Heart right ventricle (tissue), 16 donors: ENCODE results near the gene PSTPIP1. TPM values are rescaled to one million over a fixed set of nuclear protein-coding genes. Genes with fewer than 3 reads are reported as not detected.

Source experiments
- ATAC-seq, 8 donors: fragments of 200-7000 bp; cut with Tn5 transposase; one replicate each; pipeline ENCODE4 v1.9.1; 2020; ENCODE audit warnings: mild to moderate bottlenecking in 8 of 8, moderate library complexity in 8 of 8, moderate number of reproducible peaks in 1 of 8
- DNase-seq, 2 donors: peaks; one replicate each; pipeline ENCODE4 v3.0.0-alpha.2; 2020
- H3K27ac ChIP-seq, 10 donors: fragments of 200-600 bp; sonication (generic) in 2 of 10; one replicate each; pipeline versions ENCODE4 v1.5.0 to v1.8.0; 2020 to 2022; ENCODE audit warnings: mild to moderate bottlenecking in 3 of 10
- H3K27me3 ChIP-seq, 7 donors: fragments of 200-600 bp; one replicate each; pipeline ENCODE4 v1.8.0; 2021 to 2022; ENCODE audit warnings: mild to moderate bottlenecking in 2 of 7
- H3K36me3 ChIP-seq, 9 donors: fragments of 200-600 bp; sonication (generic) in 1 of 9; one replicate each; pipeline versions ENCODE4 v1.5.0 to v1.8.0; 2020 to 2022; ENCODE audit warnings: mild to moderate bottlenecking in 2 of 9
- H3K4me1 ChIP-seq, 9 donors: fragments of 200-600 bp; sonication (generic) in 1 of 9; one replicate each; pipeline versions ENCODE4 v1.5.0 to v1.8.0; 2020 to 2022; ENCODE audit warnings: mild to moderate bottlenecking in 4 of 9
- H3K4me3 ChIP-seq, 10 donors: fragments of 200-600 bp; sonication (generic) in 2 of 10; one replicate each; pipeline versions ENCODE4 v1.5.0 to v1.8.0; 2020 to 2022; ENCODE audit warnings: mild to moderate bottlenecking in 7 of 10, moderate library complexity in 2 of 10
- H3K9me3 ChIP-seq, 11 donors: fragments of 200-600 bp in 10 of 11; sonication (generic) in 2 of 11; one replicate each; pipeline versions ENCODE4 v1.5.0 to v1.8.0; 2013 to 2022; ENCODE audit warnings: mild to moderate bottlenecking in 2 of 11, control low read depth in 1 of 11, moderate library complexity in 1 of 11
- CTCF ChIP-seq, 9 donors: fragments of 200-600 bp; sonication (generic) in 2 of 9; IDR thresholded peaks; one replicate each; pipeline versions ENCODE4 v1.5.0 to v1.8.0; 2021 to 2022; ENCODE audit warnings: antibody characterized with exemption in 9 of 9, mild to moderate bottlenecking in 5 of 9, moderate library complexity in 1 of 9
- WGBS, 2 donors: extraction: QIAGEN DNeasy Blood & Tissue Kit; methylation state at CpG; one replicate each; pipeline ENCODE4 v1.1.7; 2013; ENCODE audit warnings: inconsistent platforms in 1 of 2; 5-methylcytosine and 5-hydroxymethylcytosine counted together
- intact Hi-C, 10 donors: fragments of 100-400 bp; cut with DNase I; formaldehyde crosslinking; loops; one replicate each; pipeline versions ENCODE4 v1.11.1 to v1.14.2; 2022
- polyA plus RNA-seq, 2 donors: library from polyadenylated mRNA; stranded (reverse); fragments of 200-250 nt; gene quantifications; one replicate each; pipeline ENCODE4 v1.2.3, GENCODE V29; 2013
- total RNA-seq, 10 donors: library from RNA; stranded (reverse); fragmentation: NEBNext Ultra II Directional in 3 of 10; extraction: Animal tissue kit (Norgen Biotek cat#: 25700) in 3 of 10; gene quantifications; one replicate each; pipeline versions ENCODE4 v1.2.1 to v1.2.4, GENCODE V29; 2021 to 2023
- donor health status: Arrhythmogenic right ventricular cardiomyopathy.
- donor health status: ischemic (EF 13 %, LVEDD 7.1; RV severe dilation, severe dysfunction).
- donor health status: healthy with polysubstance abuse.
- donor health status: DM: no; HTN: yes; CAD: no.
- donor health status: DM: no; HTN: no; CAD: no.
- donor health status: ischemic (EF 25% LVEDD 6.9; RV normal size, moderate dysfunction).
- donor health status: ischemic (EF 25% LVEDD 5.7; RV mildly dilated, moderate dysfunction).
- donor health status: healthy.
- donor health status: DM: yes; HTN: yes; CAD: no.
- donor health status: Ischemic cardiomyopathy.
- donor health status: ischemic (EF 35%, LVEDD 5.7; RV mildly dilated, moderate dysfunction).
- donor health status: nonischemic (EF 11% LVEDD 7.7; RV severe dilation, severe dysfunction).
- donor health status: DM: yes; HTN: yes; CAD: no.
- donor health status: PGD.
- donor health status: ischemic (EF 29% LVEDD 5.4; RV normal size, mild dysfunction).
- donor health status: nonischemic (EF 23%, LVEDD 6.1; RV moderate dilation, normal function).

Gene PSTPIP1
- total and polyA plus RNA-seq, 12 donors = 1.3 to 10.4 (median 2.9) TPM; not detected in 1

- no peak for ATAC-seq
- WGBS, 2 donors = 77 to 84% methylated on average over 12 of the region's 12 CpGs
- DNase-seq = no peak
- TF ChIP-seq CTCF (IDR thresholded peaks at IDR 0.05) = no peak
- intact Hi-C loops = loop anchor here in 7 of 10 donors (5.0 to 10.0 kb wide), 5 partner anchors 45 to 528 kb away; no protein-coding TSS in a partner anchor
- peaks cover 0 to 76% (median 11%) of the 10 kb centered on the region in 9 donors for H3K4me1 ChIP-seq
- H3K9me3 ChIP-seq = no peaks in the 10 kb centered on the region
- peaks cover 0 to 16% (median 0%) of the 10 kb centered on the region in 9 donors for H3K36me3 ChIP-seq
- no peaks in the 10 kb centered on the region for H3K27me3 ChIP-seq
- H3K4me3 ChIP-seq = no peak overlapping the region
- H3K27ac ChIP-seq = peak overlapping the region in 1 of 10 donors; percentile 57
These were observed 24.8 kb downstream of the PSTPIP1 start for GRCh38 chr15:77019521-77020331.

GRCh38 chr15:77020348-77021087, 25.6 kb downstream of the PSTPIP1 start:
- peak overlapping the region in 1 of 10 donors; percentile 80 for H3K27ac ChIP-seq
- H3K27me3 ChIP-seq = no peaks in the 10 kb centered on the region
- no peaks in the 10 kb centered on the region for H3K9me3 ChIP-seq
- no peak for DNase-seq
- peaks cover 0 to 68% (median 9%) of the 10 kb centered on the region in 9 donors for H3K4me1 ChIP-seq
- ATAC-seq = no peak
- no peak overlapping the region for H3K4me3 ChIP-seq
- 83 to 87% methylated on average over 6 of the region's 6 CpGs for WGBS, 2 donors
- no peak for TF ChIP-seq CTCF (IDR thresholded peaks at IDR 0.05)
- intact Hi-C loops = loop anchor here in 6 of 10 donors (5.0 to 10.0 kb wide), 5 partner anchors 46 to 527 kb away; no protein-coding TSS in a partner anchor
- H3K36me3 ChIP-seq = peaks cover 0 to 22% (median 0%) of the 10 kb centered on the region in 9 donors

- Histone ChIP-seq H3K27ac (peak overlapping the region in 2 of 10 donors; percentile 31 to 80), H3K9me3 (no peaks in the 10 kb centered on the region), H3K4me1 (peaks cover 0 to 62% (median 9%) of the 10 kb centered on the region in 9 donors), H3K27me3 (no peaks in the 10 kb centered on the region), H3K36me3 (peaks cover 0 to 27% (median 0%) of the 10 kb centered on the region in 9 donors), H3K4me3 (no peak overlapping the region)
- WGBS, 2 donors = 76% methylated on average over 9 of the region's 9 CpGs
- no peak for TF ChIP-seq CTCF (IDR thresholded peaks at IDR 0.05)
- ATAC-seq = peak in 7 of 8 donors; percentile 28 to 72 (median 50)
- intact Hi-C loops = loop anchor here in 6 of 10 donors (5.0 to 10.0 kb wide), 5 partner anchors 46 to 526 kb away; no protein-coding TSS in a partner anchor
- peak in 1 of 2 donors; percentile 45 for DNase-seq
These were observed 26.2 kb downstream of the PSTPIP1 start for GRCh38 chr15:77021088-77021481.

DNA sequence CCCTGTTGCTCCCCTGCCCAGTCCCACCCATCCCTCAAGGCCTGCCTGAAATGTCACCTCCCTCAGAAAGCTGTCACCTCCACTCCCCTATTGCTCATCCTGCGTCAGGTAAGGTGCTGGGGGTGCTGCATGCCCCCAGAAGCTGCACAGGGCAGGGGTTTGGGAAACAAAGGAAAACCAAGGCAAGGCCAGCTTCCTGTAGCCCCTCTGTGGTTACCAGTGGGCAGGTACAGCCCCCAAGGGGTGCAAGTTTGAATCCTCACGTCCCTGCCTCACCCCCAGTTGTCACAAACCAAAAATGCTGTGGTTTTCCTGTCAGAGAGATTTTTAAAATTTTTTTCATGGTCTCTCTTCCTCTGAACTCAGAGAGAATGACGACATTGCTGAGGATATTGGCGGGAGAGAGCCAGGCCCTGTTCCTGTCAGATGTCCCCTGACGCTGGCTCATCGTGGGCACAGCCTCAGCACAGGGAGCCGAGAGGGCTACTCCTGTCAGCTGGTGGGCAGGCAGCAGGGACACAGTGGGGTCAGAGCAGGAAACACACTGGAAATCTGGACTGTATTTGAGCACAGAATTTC, 27.0 kb downstream of the PSTPIP1 start:
- 51 to 62% methylated on average over 7 of the region's 7 CpGs for WGBS, 2 donors
- Histone ChIP-seq H3K4me3 (no peak overlapping the region), H3K27ac (peak overlapping the region in 2 of 10 donors; percentile 54 to 80), H3K36me3 (peaks cover 0 to 30% (median 0%) of the 10 kb centered on the region in 9 donors), H3K27me3 (no peaks in the 10 kb centered on the region), H3K4me1 (peaks cover 0 to 56% (median 9%) of the 10 kb centered on the region in 9 donors), H3K9me3 (no peaks in the 10 kb centered on the region)
- intact Hi-C loops = loop anchor here in 6 of 10 donors (5.0 to 10.0 kb wide), 5 partner anchors 47 to 525 kb away; no protein-coding TSS in a partner anchor
- TF ChIP-seq CTCF (IDR thresholded peaks at IDR 0.05) = no peak
- DNase-seq = no peak
- peak in 4 of 8 donors; percentile 13 to 75 (median 46) for ATAC-seq
